Loucy (cell line): ENCODE data around the gene FAM120B.

ENCODE experiments used
- CTCF ChIP-seq: fragments of 200-600 bp; sonication (generic); conservative IDR thresholded peaks from 2 replicates; pipeline ENCODE4 v1.5.1; 2014; ENCODE audit warnings: mild to moderate bottlenecking, antibody characterized with exemption, low read length
- EZH2phosphoT487 ChIP-seq: fragments of 200-600 bp; IDR thresholded peaks from 2 replicates; pipeline ENCODE4 v1.6.1; 2018; ENCODE audit warnings: antibody characterized with exemption, mild to moderate bottlenecking, moderate library complexity, borderline replicate concordance

GRCh38 chr6:170316071-170316470, 9.5 kb downstream of the FAM120B start:
- no peak for TF ChIP-seq EZH2phosphoT487
- TF ChIP-seq CTCF, result no peak
